ENCODE data around the gene ALS2CL.

The ALS2CL gene

GRCh38 chr3:46676601-46677410 lies 16.7 kb downstream of the ALS2CL start:
- DNase-seq (ENCODE audit: low spot score) = no peak

GRCh38 chr3:46675843-46676567 lies 17.5 kb downstream of the ALS2CL start:
- DNase-seq (ENCODE audit: low spot score) = no peak

GRCh38 chr3:46675426-46675825 lies 18.1 kb downstream of the ALS2CL start:
- DNase-seq (ENCODE audit: low spot score) = no peak

- peak; percentile 62 for DNase-seq (ENCODE audit: low spot score)
Measured at GRCh38 chr3:46674031-46674845, 19.2 kb downstream of the ALS2CL start.

GRCh38 chr3:46673151-46674030 lies 20.1 kb downstream of the ALS2CL start:
- DNase-seq (ENCODE audit: low spot score) = no peak

- DNase-seq (ENCODE audit: low spot score) = no peak
Measured at GRCh38 chr3:46672349-46672695, 21.2 kb downstream of the ALS2CL start.

- DNase-seq (ENCODE audit: low spot score) = no peak
Measured at GRCh38 chr3:46671541-46672348, 21.7 kb downstream of the ALS2CL start.

GRCh38 chr3:46670891-46671427 lies 22.5 kb downstream of the ALS2CL start:
- DNase-seq (ENCODE audit: low spot score) = no peak

- no peak for DNase-seq (ENCODE audit: low spot score)
Measured at GRCh38 chr3:46670000-46670890, 23.2 kb downstream of the ALS2CL start.

GRCh38 chr3:46669191-46669999 lies 24.1 kb downstream of the ALS2CL start:
- no peak for DNase-seq (ENCODE audit: low spot score)

GRCh38 chr3:46668591-46668990 lies 24.9 kb downstream of the ALS2CL start:
- DNase-seq (ENCODE audit: low spot score) = no peak

GRCh38 chr3:46668116-46668515 lies 25.4 kb downstream of the ALS2CL start:
- no peak for DNase-seq (ENCODE audit: low spot score)

- DNase-seq (ENCODE audit: low spot score) = no peak
Measured at GRCh38 chr3:46667657-46668056, 25.8 kb downstream of the ALS2CL start.

- peak; percentile 10 for DNase-seq (ENCODE audit: low spot score)
Measured at GRCh38 chr3:46667061-46667621, 26.3 kb downstream of the ALS2CL start.

GRCh38 chr3:46666453-46666845 lies 27.0 kb downstream of the ALS2CL start:
- peak; percentile 10 for DNase-seq (ENCODE audit: low spot score)

- DNase-seq (ENCODE audit: low spot score) = no peak
Measured at GRCh38 chr3:46665763-46666452, 27.6 kb downstream of the ALS2CL start.

GRCh38 chr3:46664971-46665762 lies 28.3 kb downstream of the ALS2CL start:
- no peak for DNase-seq (ENCODE audit: low spot score)

All from HuH-7 (cell line).